ENCODE measurements around the gene UMPS.
A peak's percentile ranks its signal among the peaks of the same experiment; 100 is the strongest.

The UMPS gene

GRCh38 chr3:124700880-124701684 is 29.2 kb upstream of the UMPS start:
- Histone ChIP-seq H3K4ac (ENCODE audit: low read depth in 1 of 2, low read length in 2 of 2) (peak overlapping the region in 1 of 2 experiments; percentile 49), H3K9me3 (ENCODE audit: control insufficient read depth, low read length) (no peaks in the 10 kb centered on the region), H2BK15ac (ENCODE audit: low read depth, poor library complexity, severe bottlenecking) (no peak overlapping the region), H2AK5ac (ENCODE audit: low read length, severe bottlenecking) (peak overlapping the region; percentile 36), H4K91ac (ENCODE audit: low read length) (no peak overlapping the region), H3K23ac (ENCODE audit: low read length in 2 of 2) (no peak overlapping the region), H2AFZ (ENCODE audit: low read depth, low read length) (peak overlapping the region; percentile 46), H3K27me3 (ENCODE audit: control insufficient read depth in 1 of 2, insufficient read depth in 1 of 2, low read length in 2 of 2) (no peaks in the 10 kb centered on the region), H3K14ac (ENCODE audit: low read length in 2 of 2) (peak overlapping the region in 1 of 2 experiments; percentile 23), H3K36me3 (ENCODE audit: control insufficient read depth in 1 of 2, insufficient read depth in 2 of 2, low read depth in 1 of 2, low read length in 2 of 2) (no peaks in the 10 kb centered on the region), H2BK5ac (ENCODE audit: low read depth, low read length, poor library complexity, severe bottlenecking) (peak overlapping the region; percentile 82), H2BK120ac (ENCODE audit: low read depth, low read length) (no peak overlapping the region), H3K18ac (ENCODE audit: low read depth in 1 of 2, low read length in 2 of 2) (peak overlapping the region in 1 of 2 experiments; percentile 61), H3K4me2 (ENCODE audit: low read length, poor library complexity, severe bottlenecking) (no peak overlapping the region), H3K9ac (ENCODE audit: low read length) (no peak overlapping the region), H3K79me1 (replicated peaks; ENCODE audit: low read length, poor library complexity, severe bottlenecking) (peaks cover 2% of the 10 kb centered on the region), H3K4me1 (ENCODE audit: control insufficient read depth, insufficient read depth, low read depth, low read length) (peaks cover 9% of the 10 kb centered on the region), H3K4me3 (ENCODE audit: insufficient read depth in 1 of 2, low read depth in 1 of 2, low read length in 2 of 2) (no peak overlapping the region), H3K27ac (ENCODE audit: low read length, poor library complexity, severe bottlenecking) (peak overlapping the region; percentile 93), H4K8ac (ENCODE audit: low read length) (no peak overlapping the region), H2BK12ac (ENCODE audit: low read length in 2 of 2) (no peak overlapping the region)
- 86% methylated on average over 10 of the region's 15 CpGs for WGBS
- peak; percentile 13 for DNase-seq

GRCh38 chr3:124701687-124702086 is 28.6 kb upstream of the UMPS start:
- no peak overlapping the region for H4K8ac ChIP-seq (ENCODE audit: low read length)
- peak; percentile 52 for DNase-seq
- H4K91ac ChIP-seq (ENCODE audit: low read length): no peak overlapping the region
- no peak overlapping the region for H3K18ac ChIP-seq (ENCODE audit: low read depth in 1 of 2, low read length in 2 of 2)
- no peak overlapping the region for H2BK120ac ChIP-seq (ENCODE audit: low read depth, low read length)
- peaks cover 9% of the 10 kb centered on the region for H3K4me1 ChIP-seq (ENCODE audit: control insufficient read depth, insufficient read depth, low read depth, low read length)
- no peak overlapping the region for H2BK5ac ChIP-seq (ENCODE audit: low read depth, low read length, poor library complexity, severe bottlenecking)
- H3K79me1 ChIP-seq (replicated peaks; ENCODE audit: low read length, poor library complexity, severe bottlenecking): peaks cover 4% of the 10 kb centered on the region
- H2BK15ac ChIP-seq (ENCODE audit: low read depth, poor library complexity, severe bottlenecking): no peak overlapping the region
- no peak overlapping the region for H3K4ac ChIP-seq (ENCODE audit: low read depth in 1 of 2, low read length in 2 of 2)
- no peak overlapping the region for H2AFZ ChIP-seq (ENCODE audit: low read depth, low read length)
- no peaks in the 10 kb centered on the region for H3K27me3 ChIP-seq (ENCODE audit: control insufficient read depth in 1 of 2, insufficient read depth in 1 of 2, low read length in 2 of 2)
- 73% methylated on average over 1 of the region's 4 CpGs for WGBS
- no peak overlapping the region for H3K4me2 ChIP-seq (ENCODE audit: low read length, poor library complexity, severe bottlenecking)
- H2AK5ac ChIP-seq (ENCODE audit: low read length, severe bottlenecking): no peak overlapping the region
- H3K23ac ChIP-seq (ENCODE audit: low read length in 2 of 2): no peak overlapping the region
- no peaks in the 10 kb centered on the region for H3K36me3 ChIP-seq (ENCODE audit: control insufficient read depth in 1 of 2, insufficient read depth in 2 of 2, low read depth in 1 of 2, low read length in 2 of 2)
- no peaks in the 10 kb centered on the region for H3K9me3 ChIP-seq (ENCODE audit: control insufficient read depth, low read length)
- H3K14ac ChIP-seq (ENCODE audit: low read length in 2 of 2): no peak overlapping the region
- H2BK12ac ChIP-seq (ENCODE audit: low read length in 2 of 2): no peak overlapping the region
- H3K9ac ChIP-seq (ENCODE audit: low read length): no peak overlapping the region
- H3K4me3 ChIP-seq (ENCODE audit: insufficient read depth in 1 of 2, low read depth in 1 of 2, low read length in 2 of 2): no peak overlapping the region
- peak overlapping the region; percentile 93 for H3K27ac ChIP-seq (ENCODE audit: low read length, poor library complexity, severe bottlenecking)

- H3K4me3 ChIP-seq (ENCODE audit: insufficient read depth in 1 of 2, low read depth in 1 of 2, low read length in 2 of 2): no peak overlapping the region
- H4K8ac ChIP-seq (ENCODE audit: low read length): no peak overlapping the region
- H3K36me3 ChIP-seq (ENCODE audit: control insufficient read depth in 1 of 2, insufficient read depth in 2 of 2, low read depth in 1 of 2, low read length in 2 of 2): no peaks in the 10 kb centered on the region
- peaks cover 9% of the 10 kb centered on the region for H3K4me1 ChIP-seq (ENCODE audit: control insufficient read depth, insufficient read depth, low read depth, low read length)
- H3K23ac ChIP-seq (ENCODE audit: low read length in 2 of 2): no peak overlapping the region
- H3K9ac ChIP-seq (ENCODE audit: low read length): no peak overlapping the region
- peak overlapping the region; percentile 39 for H3K4me2 ChIP-seq (ENCODE audit: low read length, poor library complexity, severe bottlenecking)
- no peaks in the 10 kb centered on the region for H3K9me3 ChIP-seq (ENCODE audit: control insufficient read depth, low read length)
- no peak overlapping the region for H3K27ac ChIP-seq (ENCODE audit: low read length, poor library complexity, severe bottlenecking)
- H3K27me3 ChIP-seq (ENCODE audit: control insufficient read depth in 1 of 2, insufficient read depth in 1 of 2, low read length in 2 of 2): no peaks in the 10 kb centered on the region
- H3K79me1 ChIP-seq (replicated peaks; ENCODE audit: low read length, poor library complexity, severe bottlenecking): peaks cover 4% of the 10 kb centered on the region
- no peak overlapping the region for H2BK12ac ChIP-seq (ENCODE audit: low read length in 2 of 2)
- no peak overlapping the region for H3K18ac ChIP-seq (ENCODE audit: low read depth in 1 of 2, low read length in 2 of 2)
- H4K91ac ChIP-seq (ENCODE audit: low read length): no peak overlapping the region
- H2AFZ ChIP-seq (ENCODE audit: low read depth, low read length): no peak overlapping the region
- 80% methylated on average over 6 of the region's 7 CpGs for WGBS
- H2BK15ac ChIP-seq (ENCODE audit: low read depth, poor library complexity, severe bottlenecking): no peak overlapping the region
- H3K14ac ChIP-seq (ENCODE audit: low read length in 2 of 2): no peak overlapping the region
- H2BK120ac ChIP-seq (ENCODE audit: low read depth, low read length): no peak overlapping the region
- H2AK5ac ChIP-seq (ENCODE audit: low read length, severe bottlenecking): peak overlapping the region; percentile 23
- no peak overlapping the region for H3K4ac ChIP-seq (ENCODE audit: low read depth in 1 of 2, low read length in 2 of 2)
- DNase-seq: no peak
- no peak overlapping the region for H2BK5ac ChIP-seq (ENCODE audit: low read depth, low read length, poor library complexity, severe bottlenecking)
Measured at GRCh38 chr3:124702950-124703349, 27.3 kb upstream of the UMPS start.

GRCh38 chr3:124705552-124705951 is 24.7 kb upstream of the UMPS start:
- H3K4me2 ChIP-seq (ENCODE audit: low read length, poor library complexity, severe bottlenecking): no peak overlapping the region
- no peak overlapping the region for H3K18ac ChIP-seq (ENCODE audit: low read depth in 1 of 2, low read length in 2 of 2)
- H4K8ac ChIP-seq (ENCODE audit: low read length): no peak overlapping the region
- no peak overlapping the region for H3K4me3 ChIP-seq (ENCODE audit: insufficient read depth in 1 of 2, low read depth in 1 of 2, low read length in 2 of 2)
- H2BK120ac ChIP-seq (ENCODE audit: low read depth, low read length): no peak overlapping the region
- H3K4me1 ChIP-seq (ENCODE audit: control insufficient read depth, insufficient read depth, low read depth, low read length): peaks cover 7% of the 10 kb centered on the region
- peaks cover 4% of the 10 kb centered on the region for H3K79me1 ChIP-seq (replicated peaks; ENCODE audit: low read length, poor library complexity, severe bottlenecking)
- no peak for DNase-seq
- H2BK12ac ChIP-seq (ENCODE audit: low read length in 2 of 2): no peak overlapping the region
- no peak overlapping the region for H2BK15ac ChIP-seq (ENCODE audit: low read depth, poor library complexity, severe bottlenecking)
- no peak overlapping the region for H3K9ac ChIP-seq (ENCODE audit: low read length)
- H3K4ac ChIP-seq (ENCODE audit: low read depth in 1 of 2, low read length in 2 of 2): no peak overlapping the region
- H3K36me3 ChIP-seq (ENCODE audit: control insufficient read depth in 1 of 2, insufficient read depth in 2 of 2, low read depth in 1 of 2, low read length in 2 of 2): no peaks in the 10 kb centered on the region
- H4K91ac ChIP-seq (ENCODE audit: low read length): no peak overlapping the region
- no peaks in the 10 kb centered on the region for H3K9me3 ChIP-seq (ENCODE audit: control insufficient read depth, low read length)
- H3K27me3 ChIP-seq (ENCODE audit: control insufficient read depth in 1 of 2, insufficient read depth in 1 of 2, low read length in 2 of 2): no peaks in the 10 kb centered on the region
- no peak overlapping the region for H2AFZ ChIP-seq (ENCODE audit: low read depth, low read length)
- no peak overlapping the region for H3K27ac ChIP-seq (ENCODE audit: low read length, poor library complexity, severe bottlenecking)
- 94% methylated on average over 1 of the region's 1 CpG for WGBS
- H2BK5ac ChIP-seq (ENCODE audit: low read depth, low read length, poor library complexity, severe bottlenecking): no peak overlapping the region
- H2AK5ac ChIP-seq (ENCODE audit: low read length, severe bottlenecking): no peak overlapping the region
- H3K23ac ChIP-seq (ENCODE audit: low read length in 2 of 2): no peak overlapping the region
- H3K14ac ChIP-seq (ENCODE audit: low read length in 2 of 2): no peak overlapping the region
